Thoracic aorta (tissue), 2 donors: Measurements from ENCODE around the gene CCR2. TPM values are rescaled to one million over a fixed set of nuclear protein-coding genes. Genes with fewer than 3 reads are reported as not detected.

Experiments
- ATAC-seq: fragments of 150-250 bp; one replicate; pipeline ENCODE4 v1.8.0; 2017; ENCODE audit warnings: low read depth; ENCODE audit not compliant: insufficient number of reproducible peaks, low FRiP score
- DNase-seq: peaks from one replicate; pipeline ENCODE4 v3.0.0-alpha.2; 2020; ENCODE audit warnings: low spot score
- H3K27ac ChIP-seq, 2 donors: fragments of 200-600 bp; sonication (generic); 1 replicate in 1 of 2; 2 replicates in 1 of 2; pipeline ENCODE4 v1.5.1; 2016; ENCODE audit warnings: mild to moderate bottlenecking in 2 of 2, moderate library complexity in 2 of 2
- H3K27me3 ChIP-seq: fragments of 200-600 bp; sonication (generic); replicated peaks from 2 replicates; pipeline ENCODE4 v1.6.0; 2016; ENCODE audit warnings: mild to moderate bottlenecking; ENCODE audit not compliant: insufficient read depth
- H3K36me3 ChIP-seq: fragments of 200-600 bp; sonication (generic); one replicate; pipeline ENCODE4 v1.5.1; 2016
- H3K4me1 ChIP-seq, 2 donors: fragments of 200-600 bp; sonication (generic); 1 replicate in 1 of 2; 2 replicates in 1 of 2; pipeline versions ENCODE4 v1.5.1 to v1.6.0; 2016; ENCODE audit warnings: low read depth in 2 of 2, mild to moderate bottlenecking in 1 of 2; ENCODE audit not compliant: control insufficient read depth in 1 of 2
- H3K4me3 ChIP-seq: fragments of 200-600 bp; sonication (generic); 2 replicates; pipeline ENCODE4 v1.5.1; 2016; ENCODE audit warnings: mild to moderate bottlenecking
- H3K9me3 ChIP-seq: fragments of 200-600 bp; sonication (generic); 2 replicates; pipeline ENCODE4 v1.5.1; 2016
- total RNA-seq, 2 donors: library from RNA; depleted of rRNA; stranded (reverse); fragments of >200 nt; gene quantifications; one replicate each; pipeline versions ENCODE4 v1.1.0 to v1.2.3, GENCODE V29; 2016
- TF ChIP-seq, protein P1 (sequence below): fragments of 200-600 bp; sonication (generic); IDR thresholded peaks from one replicate; pipeline ENCODE4 v1.5.1; 2019; ENCODE audit warnings: antibody characterized with exemption

The CCR2 gene
- total RNA-seq, 2 donors from 2014 or later = 0.41 to 8.2 TPM

- Histone ChIP-seq H3K27me3 (no peaks in the 10 kb centered on the region), H3K36me3 (no peaks in the 10 kb centered on the region), H3K27ac (no peak within 1 kb of the TSS), H3K4me3 (peak within 1 kb of the TSS; percentile 29), H3K4me1 (no peaks in the 10 kb centered on the region), H3K9me3 (no peaks in the 10 kb centered on the region)
- ATAC-seq (no peak), DNase-seq (no peak)
- TF ChIP-seq, protein P1, sequence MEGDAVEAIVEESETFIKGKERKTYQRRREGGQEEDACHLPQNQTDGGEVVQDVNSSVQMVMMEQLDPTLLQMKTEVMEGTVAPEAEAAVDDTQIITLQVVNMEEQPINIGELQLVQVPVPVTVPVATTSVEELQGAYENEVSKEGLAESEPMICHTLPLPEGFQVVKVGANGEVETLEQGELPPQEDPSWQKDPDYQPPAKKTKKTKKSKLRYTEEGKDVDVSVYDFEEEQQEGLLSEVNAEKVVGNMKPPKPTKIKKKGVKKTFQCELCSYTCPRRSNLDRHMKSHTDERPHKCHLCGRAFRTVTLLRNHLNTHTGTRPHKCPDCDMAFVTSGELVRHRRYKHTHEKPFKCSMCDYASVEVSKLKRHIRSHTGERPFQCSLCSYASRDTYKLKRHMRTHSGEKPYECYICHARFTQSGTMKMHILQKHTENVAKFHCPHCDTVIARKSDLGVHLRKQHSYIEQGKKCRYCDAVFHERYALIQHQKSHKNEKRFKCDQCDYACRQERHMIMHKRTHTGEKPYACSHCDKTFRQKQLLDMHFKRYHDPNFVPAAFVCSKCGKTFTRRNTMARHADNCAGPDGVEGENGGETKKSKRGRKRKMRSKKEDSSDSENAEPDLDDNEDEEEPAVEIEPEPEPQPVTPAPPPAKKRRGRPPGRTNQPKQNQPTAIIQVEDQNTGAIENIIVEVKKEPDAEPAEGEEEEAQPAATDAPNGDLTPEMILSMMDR = no peak
Observed at GRCh38 chr3:46370839-46371518, 17.1 kb downstream of the CCR2 start, which contains the start of gene CCR5. CCR5 (plus strand) TSS chr3:46370946; CDS start chr3:46372903, 1,957 bp downstream.

GRCh38 chr3:46371519-46372340 lies 17.8 kb downstream of the CCR2 start:
- Histone ChIP-seq H3K9me3 (no peaks in the 10 kb centered on the region), H3K4me1 (no peaks in the 10 kb centered on the region), H3K27me3 (no peaks in the 10 kb centered on the region), H3K27ac (no peak overlapping the region), H3K36me3 (no peaks in the 10 kb centered on the region), H3K4me3 (peak overlapping the region; percentile 29)
- ATAC-seq = no peak
- TF ChIP-seq, protein P1 = no peak
- DNase-seq = no peak

DNA sequence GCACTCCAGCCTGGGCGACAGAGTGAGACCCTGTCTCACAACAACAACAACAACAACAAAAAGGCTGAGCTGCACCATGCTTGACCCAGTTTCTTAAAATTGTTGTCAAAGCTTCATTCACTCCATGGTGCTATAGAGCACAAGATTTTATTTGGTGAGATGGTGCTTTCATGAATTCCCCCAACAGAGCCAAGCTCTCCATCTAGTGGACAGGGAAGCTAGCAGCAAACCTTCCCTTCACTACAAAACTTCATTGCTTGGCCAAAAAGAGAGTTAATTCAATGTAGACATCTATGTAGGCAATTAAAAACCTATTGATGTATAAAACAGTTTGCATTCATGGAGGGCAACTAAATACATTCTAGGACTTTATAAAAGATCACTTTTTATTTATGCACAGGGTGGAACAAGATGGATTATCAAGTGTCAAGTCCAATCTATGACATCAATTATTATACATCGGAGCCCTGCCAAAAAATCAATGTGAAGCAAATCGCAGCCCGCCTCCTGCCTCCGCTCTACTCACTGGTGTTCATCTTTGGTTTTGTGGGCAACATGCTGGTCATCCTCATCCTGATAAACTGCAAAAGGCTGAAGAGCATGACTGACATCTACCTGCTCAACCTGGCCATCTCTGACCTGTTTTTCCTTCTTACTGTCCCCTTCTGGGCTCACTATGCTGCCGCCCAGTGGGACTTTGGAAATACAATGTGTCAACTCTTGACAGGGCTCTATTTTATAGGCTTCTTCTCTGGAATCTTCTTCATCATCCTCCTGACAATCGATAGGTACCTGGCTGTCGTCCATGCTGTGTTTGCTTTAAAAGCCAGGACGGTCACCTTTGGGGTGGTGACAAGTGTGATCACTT lies 18.8 kb downstream of the CCR2 start:
- Histone ChIP-seq H3K4me1 (no peaks in the 10 kb centered on the region), H3K4me3 (no peak overlapping the region), H3K27ac (no peak overlapping the region), H3K9me3 (no peaks in the 10 kb centered on the region), H3K27me3 (no peaks in the 10 kb centered on the region), H3K36me3 (no peaks in the 10 kb centered on the region)
- TF ChIP-seq, protein P1 = no peak
- ATAC-seq (no peak), DNase-seq (no peak)

DNA sequence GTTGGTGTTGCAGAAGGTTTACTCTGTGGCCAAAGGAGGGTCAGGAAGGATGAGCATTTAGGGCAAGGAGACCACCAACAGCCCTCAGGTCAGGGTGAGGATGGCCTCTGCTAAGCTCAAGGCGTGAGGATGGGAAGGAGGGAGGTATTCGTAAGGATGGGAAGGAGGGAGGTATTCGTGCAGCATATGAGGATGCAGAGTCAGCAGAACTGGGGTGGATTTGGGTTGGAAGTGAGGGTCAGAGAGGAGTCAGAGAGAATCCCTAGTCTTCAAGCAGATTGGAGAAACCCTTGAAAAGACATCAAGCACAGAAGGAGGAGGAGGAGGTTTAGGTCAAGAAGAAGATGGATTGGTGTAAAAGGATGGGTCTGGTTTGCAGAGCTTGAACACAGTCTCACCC lies 20.8 kb downstream of the CCR2 start:
- Histone ChIP-seq H3K36me3 (no peaks in the 10 kb centered on the region), H3K4me1 (no peaks in the 10 kb centered on the region), H3K4me3 (no peak overlapping the region), H3K27ac (no peak overlapping the region), H3K9me3 (no peaks in the 10 kb centered on the region), H3K27me3 (no peaks in the 10 kb centered on the region)
- TF ChIP-seq, protein P1 = no peak
- DNase-seq (no peak), ATAC-seq (no peak)
